ENCODE measurements around the gene ADGRF3.

DNA sequence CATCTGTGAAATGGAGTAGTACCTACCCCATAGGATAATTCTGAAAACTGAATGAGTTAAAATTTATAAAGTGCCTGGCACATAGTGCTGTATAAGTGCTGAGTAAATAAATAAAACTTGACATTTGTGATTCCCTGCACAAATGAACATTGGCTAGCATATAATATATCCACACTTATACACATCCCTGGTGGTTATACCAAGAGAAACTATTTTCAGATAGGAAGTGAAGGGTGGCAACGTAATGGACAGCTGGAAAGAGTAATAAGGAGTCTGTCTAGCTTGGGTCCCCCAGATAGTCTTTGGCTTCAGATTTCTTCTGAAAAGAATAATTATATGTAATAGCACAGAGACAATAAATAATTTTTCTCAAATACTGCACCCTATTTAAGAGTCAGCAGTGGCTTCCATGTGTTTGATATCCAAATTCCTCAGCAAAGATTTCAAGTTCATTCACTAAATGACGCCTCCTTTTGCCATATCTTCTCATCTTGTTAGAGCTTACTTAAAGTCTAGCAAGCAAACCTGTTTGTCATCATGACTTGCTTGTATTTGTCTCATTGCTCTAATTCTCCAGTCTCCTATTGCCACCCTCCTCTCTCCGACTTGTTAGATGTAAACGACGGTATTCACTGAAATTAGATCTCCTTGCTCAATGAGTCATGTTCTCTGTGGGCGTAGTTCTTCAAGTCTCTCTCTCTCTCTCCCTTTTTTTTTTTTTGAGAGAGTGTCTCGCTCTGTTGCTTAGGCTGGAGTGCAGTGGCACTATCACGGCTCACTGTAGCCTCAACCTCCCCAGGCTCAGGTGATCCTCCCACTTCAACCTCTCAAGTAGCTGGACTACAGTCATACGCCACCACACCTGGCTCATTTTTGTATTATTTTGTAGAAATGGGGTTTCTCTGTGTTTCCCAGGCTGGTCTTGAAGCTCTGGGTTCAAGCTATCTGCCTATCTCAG, 8.7 kb upstream of the ADGRF3 start:
- TF ChIP-seq POLR2AphosphoS5 (IDR thresholded peaks at IDR 0.05; ENCODE audit: low read depth, low read length) (no peak), POLR2A (IDR thresholded peaks at IDR 0.05; ENCODE audit: low read depth, low read length) (no peak), TAF1 (IDR thresholded peaks at IDR 0.05; ENCODE audit: borderline replicate concordance, low read depth, low read length) (no peak)

Data from GM12892 (cell line).